Keratinocyte (primary cell): ENCODE measurements around the gene ANO9. TPM values are rescaled to one million over a fixed set of nuclear protein-coding genes. Genes with fewer than 3 reads are reported as not detected.

Experiments
- DNase-seq: peaks from one replicate; pipeline ENCODE4 v3.0.0-alpha.2; 2011; ENCODE audit warnings: low read depth, missing footprints, low spot score
- FAIRE-seq: peaks from 2 replicates; lab custom pipeline; 2011; peaks lifted over from hg19 to GRCh38; lab: Jason Lieb, UNC
- H2AFZ ChIP-seq: 2 replicates; pipeline ENCODE4 v1.6.0; 2012; ENCODE audit warnings: low read length, control low read depth, inconsistent platforms; ENCODE audit not compliant: control insufficient read depth
- H3K27ac ChIP-seq: 2 replicates; pipeline ENCODE4 v1.5.1; 2011; ENCODE audit warnings: low read length; ENCODE audit not compliant: control insufficient read depth, insufficient read depth
- H3K27me3 ChIP-seq: 3 replicates; pipeline ENCODE4 v1.6.0; 2011; ENCODE audit warnings: low read length; ENCODE audit not compliant: control insufficient read depth, insufficient read depth; ENCODE audit errors: extremely low read depth
- H3K36me3 ChIP-seq, 2 experiments: 2 replicates in 1 of 2; 3 replicates in 1 of 2; pipeline ENCODE4 v1.5.1; 2011; ENCODE audit warnings: low read length in 2 of 2, mild to moderate bottlenecking in 1 of 2; ENCODE audit not compliant: control insufficient read depth in 2 of 2, insufficient read depth in 2 of 2; ENCODE audit errors: extremely low read depth in 1 of 2
- H3K4me1 ChIP-seq: 3 replicates; pipeline ENCODE4 v1.5.1; 2011; ENCODE audit warnings: low read length; ENCODE audit not compliant: control insufficient read depth, insufficient read depth; ENCODE audit errors: extremely low read depth
- H3K4me2 ChIP-seq: 3 replicates; pipeline ENCODE4 v1.6.0; 2011; ENCODE audit warnings: low read depth, low read length; ENCODE audit not compliant: control insufficient read depth, insufficient read depth; ENCODE audit errors: extremely low read depth
- H3K4me3 ChIP-seq, 3 experiments: fragments of 200-600 bp in 1 of 3; sonication (generic) in 1 of 3; 2 replicates in 2 of 3; 3 replicates in 1 of 3; pipeline ENCODE4 v1.5.1; 2011 to 2016; ENCODE audit warnings: low read length in 3 of 3, mild to moderate bottlenecking in 3 of 3, control low read depth in 2 of 3, inconsistent platforms in 1 of 3, low read depth in 1 of 3, mixed read lengths in 1 of 3, mixed run types in 1 of 3, moderate library complexity in 1 of 3; ENCODE audit not compliant: control insufficient read depth in 2 of 3, insufficient read depth in 2 of 3; ENCODE audit errors: extremely low read depth in 1 of 3
- H3K79me2 ChIP-seq: 2 replicates; pipeline ENCODE4 v1.6.0; 2012; ENCODE audit warnings: low read length; ENCODE audit not compliant: control insufficient read depth, insufficient read depth
- H3K9ac ChIP-seq: 3 replicates; pipeline ENCODE4 v1.6.0; 2011; ENCODE audit warnings: low read length; ENCODE audit not compliant: control insufficient read depth, insufficient read depth; ENCODE audit errors: extremely low read depth
- H3K9me1 ChIP-seq: 3 replicates; pipeline ENCODE4 v1.6.0; 2011; ENCODE audit warnings: low read length; ENCODE audit not compliant: control insufficient read depth, insufficient read depth; ENCODE audit errors: extremely low read depth
- H3K9me3 ChIP-seq: 2 replicates; pipeline ENCODE4 v1.5.1; 2012; ENCODE audit warnings: low read depth, low read length; ENCODE audit not compliant: control insufficient read depth
- H4K20me1 ChIP-seq: 3 replicates; pipeline ENCODE4 v1.6.0; 2011; ENCODE audit warnings: low read length; ENCODE audit not compliant: control insufficient read depth, insufficient read depth; ENCODE audit errors: extremely low read depth
- CTCF ChIP-seq, 3 experiments: IDR thresholded peaks in 1 of 3; conservative IDR thresholded peaks in 1 of 3; optimal IDR thresholded peaks in 1 of 3; 2 replicates in 2 of 3; 3 replicates in 1 of 3; pipeline versions ENCODE3 to v1.5.1; 2011; ENCODE audit warnings: low read length in 3 of 3, mild to moderate bottlenecking in 3 of 3, moderate library complexity in 2 of 3, control low read depth in 1 of 3, inconsistent platforms in 1 of 3; ENCODE audit not compliant: insufficient read depth in 2 of 3; ENCODE audit errors: extremely low read depth in 1 of 3
- EZH2 ChIP-seq: IDR thresholded peaks from one replicate; pipeline ENCODE4 v1.6.1; 2012; ENCODE audit warnings: inconsistent platforms, mild to moderate bottlenecking, low read length, moderate library complexity
- dilution Hi-C: fragments of 300-500 bp; cut with MboI; formaldehyde crosslinking; loops from one replicate; pipeline ENCODE4 v1.7.0; 2020; ENCODE audit warnings: low sequenced_read_pairs; ENCODE audit not compliant: extremely low pct_ligation_motif_present
- polyA plus RNA-seq, 5 experiments: library from polyadenylated mRNA; depleted of rRNA in 3 of 5; stranded (reverse) in 3 of 5; stranded (forward) in 1 of 5; unstranded in 1 of 5; fragments of >200 nt; gene quantifications; 1 replicate in 1 of 5; 2 replicates in 3 of 5; 3 replicates in 1 of 5; pipeline versions ENCODE4 v1.2.1 to v1.2.3, GENCODE V29; 2011 to 2012; ENCODE audit warnings: missing spikeins in 2 of 5, low read depth in 1 of 5, low replicate concordance in 1 of 5

ANO9 gene
- polyA plus RNA-seq, 1 donor (not counting 4 experiments of a cell fraction or from before 2014, with no cell fraction given) = 16.1 TPM

GRCh38 chr11:477052-477715 is 35.4 kb upstream of the ANO9 start:
- H3K4me1 ChIP-seq = no peaks in the 10 kb centered on the region
- dilution Hi-C loops = no loop called here
- no peak for FAIRE-seq
- no peak overlapping the region for H3K9ac ChIP-seq
- peaks cover 32% of the 10 kb centered on the region for H3K79me2 ChIP-seq
- H3K27me3 ChIP-seq = no peaks in the 10 kb centered on the region
- H2AFZ ChIP-seq = no peak overlapping the region
- no peak overlapping the region for H3K4me3 ChIP-seq
- H3K27ac ChIP-seq = no peak overlapping the region
- no peaks in the 10 kb centered on the region for H3K9me3 ChIP-seq
- H4K20me1 ChIP-seq = no peaks in the 10 kb centered on the region
- DNase-seq = no peak
- no peaks in the 10 kb centered on the region for H3K9me1 ChIP-seq
- TF ChIP-seq EZH2 (no peak), CTCF (optimal IDR thresholded peaks at IDR 0.05 in 1 of 3, IDR thresholded peaks at IDR 0.05 in 1 of 3, conservative IDR thresholded peaks at IDR 0.05 in 1 of 3; ENCODE audit: extremely low read depth in 1 of 3, insufficient read depth in 2 of 3, low read length in 3 of 3) (no peak)
- peaks cover 2 to 14% of the 10 kb centered on the region in 2 experiments for H3K36me3 ChIP-seq
- H3K4me2 ChIP-seq = no peak overlapping the region

- TF ChIP-seq EZH2 (no peak), CTCF (optimal IDR thresholded peaks at IDR 0.05 in 1 of 3, IDR thresholded peaks at IDR 0.05 in 1 of 3, conservative IDR thresholded peaks at IDR 0.05 in 1 of 3; ENCODE audit: extremely low read depth in 1 of 3, insufficient read depth in 2 of 3, low read length in 3 of 3) (no peak)
- no peaks in the 10 kb centered on the region for H3K9me3 ChIP-seq
- no peak overlapping the region for H3K4me2 ChIP-seq
- no peak overlapping the region for H3K4me3 ChIP-seq
- H3K9me1 ChIP-seq = no peaks in the 10 kb centered on the region
- H3K9ac ChIP-seq = no peak overlapping the region
- no peaks in the 10 kb centered on the region for H3K27me3 ChIP-seq
- no peaks in the 10 kb centered on the region for H4K20me1 ChIP-seq
- H3K27ac ChIP-seq = no peak overlapping the region
- no peak overlapping the region for H2AFZ ChIP-seq
- peaks cover 2 to 14% of the 10 kb centered on the region in 2 experiments for H3K36me3 ChIP-seq
- H3K79me2 ChIP-seq = peaks cover 38% of the 10 kb centered on the region
- no peaks in the 10 kb centered on the region for H3K4me1 ChIP-seq
- no peak for DNase-seq
- dilution Hi-C loops = no loop called here
- no peak for FAIRE-seq
Measured at GRCh38 chr11:476416-476815, 34.6 kb upstream of the ANO9 start.
